ENCODE data around the gene SAP30. TPM values are rescaled to one million over a fixed set of nuclear protein-coding genes. Genes with fewer than 3 reads are reported as not detected.

Gene SAP30
- total RNA-seq, 1 donor from 2014 or later: 13.0 TPM

- Histone ChIP-seq H3K4me3 (peak overlapping the region; percentile 90 to 98), H3K4me1 (peaks cover 17% of the 10 kb centered on the region), H3K9me3 (no peaks in the 10 kb centered on the region), H3K27ac (peak overlapping the region; percentile 100), H3K36me3 (peaks cover 0 to 9% of the 10 kb centered on the region in 2 donors), H3K27me3 (no peaks in the 10 kb centered on the region)
- TF ChIP-seq POLR2AphosphoS5 (IDR thresholded peaks at IDR 0.05; ENCODE audit: insufficient read depth in 1 of 2, low read depth in 1 of 2) (peak in 1 of 2 donors; percentile 58), CTCF (IDR thresholded peaks at IDR 0.05) (no peak), POLR2A (IDR thresholded peaks at IDR 0.05) (peak in 1 of 2 donors; percentile 15)
- DNase-seq (ENCODE audit: extremely low spot score in 2 of 2): no peak
- intact Hi-C loops (cut with DNase I): no loop called here
These were observed 35.6 kb upstream of the SAP30 start for GRCh38 chr4:173334891-173335752.

- H3K4me3 ChIP-seq: no peak overlapping the region
- no peak overlapping the region for H3K27ac ChIP-seq
- DNase-seq (ENCODE audit: extremely low spot score in 2 of 2): no peak
- no peaks in the 10 kb centered on the region for H3K27me3 ChIP-seq
- intact Hi-C loops (cut with DNase I): no loop called here
- H3K4me1 ChIP-seq: peaks cover 8% of the 10 kb centered on the region
- no peak for TF ChIP-seq POLR2AphosphoS5 (IDR thresholded peaks at IDR 0.05; ENCODE audit: insufficient read depth in 1 of 2, low read depth in 1 of 2)
- no peak for TF ChIP-seq CTCF (IDR thresholded peaks at IDR 0.05)
- no peak for TF ChIP-seq POLR2A (IDR thresholded peaks at IDR 0.05)
- H3K36me3 ChIP-seq: no peaks in the 10 kb centered on the region
- no peaks in the 10 kb centered on the region for H3K9me3 ChIP-seq
These were observed 33.3 kb upstream of the SAP30 start for GRCh38 chr4:173337463-173337862.

- H3K9me3 ChIP-seq: no peaks in the 10 kb centered on the region
- H3K4me1 ChIP-seq: no peaks in the 10 kb centered on the region
- H3K27me3 ChIP-seq: no peaks in the 10 kb centered on the region
- no peaks in the 10 kb centered on the region for H3K36me3 ChIP-seq
- H3K27ac ChIP-seq: no peak overlapping the region
- no peak for DNase-seq (ENCODE audit: extremely low spot score in 2 of 2)
- no peak overlapping the region for H3K4me3 ChIP-seq
- intact Hi-C loops (cut with DNase I): no loop called here
- TF ChIP-seq POLR2A (IDR thresholded peaks at IDR 0.05) (no peak), CTCF (IDR thresholded peaks at IDR 0.05) (no peak), POLR2AphosphoS5 (IDR thresholded peaks at IDR 0.05; ENCODE audit: insufficient read depth in 1 of 2, low read depth in 1 of 2) (no peak)
These were observed 26.8 kb upstream of the SAP30 start for GRCh38 chr4:173343832-173344397.

GRCh38 chr4:173345648-173346047, 25.1 kb upstream of the SAP30 start:
- intact Hi-C loops (cut with DNase I): no loop called here
- H3K4me1 ChIP-seq: no peaks in the 10 kb centered on the region
- no peak overlapping the region for H3K4me3 ChIP-seq
- H3K9me3 ChIP-seq: no peaks in the 10 kb centered on the region
- H3K27me3 ChIP-seq: no peaks in the 10 kb centered on the region
- H3K27ac ChIP-seq: no peak overlapping the region
- no peak for TF ChIP-seq CTCF (IDR thresholded peaks at IDR 0.05)
- no peak for TF ChIP-seq POLR2AphosphoS5 (IDR thresholded peaks at IDR 0.05; ENCODE audit: insufficient read depth in 1 of 2, low read depth in 1 of 2)
- no peaks in the 10 kb centered on the region for H3K36me3 ChIP-seq
- DNase-seq (ENCODE audit: extremely low spot score in 2 of 2): no peak

- DNase-seq (ENCODE audit: extremely low spot score in 2 of 2): no peak
- no peaks in the 10 kb centered on the region for H3K27me3 ChIP-seq
- H3K27ac ChIP-seq: no peak overlapping the region
- no peaks in the 10 kb centered on the region for H3K9me3 ChIP-seq
- intact Hi-C loops (cut with DNase I): no loop called here
- TF ChIP-seq POLR2AphosphoS5 (IDR thresholded peaks at IDR 0.05; ENCODE audit: insufficient read depth in 1 of 2, low read depth in 1 of 2): no peak
- no peaks in the 10 kb centered on the region for H3K36me3 ChIP-seq
- H3K4me1 ChIP-seq: no peaks in the 10 kb centered on the region
- no peak overlapping the region for H3K4me3 ChIP-seq
These were observed 24.7 kb upstream of the SAP30 start for GRCh38 chr4:173346074-173346473.

Measured in vagina (tissue), 2 donors.